Effector memory CD8-positive, alpha-beta T cell (primary cell): ENCODE measurements around the gene GRK2.

ENCODE experiments used
- ATAC-seq: fragments of 150-1000 bp; cut with Tn5 transposase; replicated peaks from 2 replicates; pipeline ENCODE4 v1.10.0; 2021; ENCODE audit warnings: mild to moderate bottlenecking, moderate library complexity
- DNase-seq, 3 experiments: peaks; one replicate each; pipeline ENCODE4 v3.0.0; 2021
- H3K27ac Mint-ChIP-seq, 2 donors: one replicate each; pipeline ENCODE4 v1.8.0; 2022; ENCODE audit warnings: mild to moderate bottlenecking in 2 of 2, mixed read lengths in 2 of 2, moderate library complexity in 2 of 2
- H3K27me3 Mint-ChIP-seq, 2 donors: one replicate each; pipeline ENCODE4 v1.8.0; 2022; ENCODE audit warnings: mixed read lengths in 2 of 2
- H3K36me3 Mint-ChIP-seq: one replicate; pipeline ENCODE4 v1.8.0; 2022; ENCODE audit warnings: mild to moderate bottlenecking, moderate library complexity, mixed read lengths; ENCODE audit not compliant: insufficient read depth
- H3K4me1 Mint-ChIP-seq, 2 donors: one replicate each; pipeline ENCODE4 v1.8.0; 2022; ENCODE audit warnings: low read depth in 2 of 2, mixed read lengths in 2 of 2
- H3K4me3 Mint-ChIP-seq, 2 donors: one replicate each; pipeline ENCODE4 v1.8.0; 2022; ENCODE audit warnings: mild to moderate bottlenecking in 2 of 2, mixed read lengths in 2 of 2, moderate library complexity in 2 of 2
- H3K9me3 Mint-ChIP-seq, 2 donors: one replicate each; pipeline ENCODE4 v1.8.0; 2022; ENCODE audit warnings: mixed read lengths in 2 of 2

GRK2 gene

DNA sequence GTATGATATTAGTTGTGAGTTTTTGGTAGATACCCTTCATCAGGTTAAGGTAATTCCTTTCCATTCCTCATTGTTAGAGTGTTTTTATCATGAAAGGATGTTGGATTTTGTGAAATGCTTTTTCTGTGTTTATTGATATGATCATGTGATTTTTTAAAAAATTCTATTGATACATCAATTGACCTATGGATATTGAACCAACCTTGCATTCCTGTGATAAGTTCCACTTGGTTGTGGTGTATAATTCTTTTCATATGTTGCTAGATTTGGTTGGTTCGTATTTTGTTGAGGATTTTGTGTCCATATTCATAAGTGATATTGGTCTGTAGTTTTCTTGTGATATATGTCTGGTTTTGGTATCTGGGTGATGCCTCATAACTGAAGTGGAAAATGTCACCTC lies 29.6 kb downstream of the GRK2 start:
- no peak overlapping the region for H3K4me3 Mint-ChIP-seq
- ATAC-seq (no peak), DNase-seq (no peak)
- H3K9me3 Mint-ChIP-seq: peaks cover 3 to 11% of the 10 kb centered on the region in 2 donors
- H3K27me3 Mint-ChIP-seq: no peaks in the 10 kb centered on the region
- H3K27ac Mint-ChIP-seq: no peak overlapping the region
- peaks cover 87% of the 10 kb centered on the region for H3K36me3 Mint-ChIP-seq
- H3K4me1 Mint-ChIP-seq: peaks cover 23 to 29% of the 10 kb centered on the region in 2 donors

DNA sequence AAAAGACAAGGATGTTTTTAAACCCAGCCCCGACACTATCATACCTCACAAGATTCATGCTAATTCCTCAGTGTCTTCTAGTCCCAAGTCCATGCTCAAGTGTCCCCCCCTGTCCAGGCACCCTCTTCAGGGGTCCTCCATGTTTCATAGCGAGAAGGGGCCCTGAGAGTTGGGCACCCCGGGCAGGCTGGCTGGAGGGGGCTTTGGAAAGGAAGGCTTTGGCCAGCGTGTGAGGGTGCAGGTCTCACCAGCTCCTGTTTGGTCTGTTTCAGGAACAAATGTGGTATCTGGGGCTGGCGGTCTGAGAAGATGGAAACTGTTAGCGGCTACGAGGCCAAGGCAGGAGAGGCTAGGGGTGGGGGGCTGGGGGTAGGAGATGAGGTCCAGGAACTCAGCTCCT lies 32.5 kb downstream of the GRK2 start:
- peaks cover 77% of the 10 kb centered on the region for H3K36me3 Mint-ChIP-seq
- H3K27ac Mint-ChIP-seq: peak overlapping the region in 1 of 2 donors; percentile 67
- H3K4me3 Mint-ChIP-seq: no peak overlapping the region
- H3K4me1 Mint-ChIP-seq: peaks cover 9 to 26% of the 10 kb centered on the region in 2 donors
- H3K27me3 Mint-ChIP-seq: no peaks in the 10 kb centered on the region
- no peak for DNase-seq
- no peak for ATAC-seq
- peaks cover 3 to 11% of the 10 kb centered on the region in 2 donors for H3K9me3 Mint-ChIP-seq

GRCh38 chr11:67299471-67300191 lies 33.4 kb downstream of the GRK2 start:
- peak overlapping the region in 1 of 2 donors; percentile 53 for H3K27ac Mint-ChIP-seq
- H3K36me3 Mint-ChIP-seq: peaks cover 70% of the 10 kb centered on the region
- H3K4me1 Mint-ChIP-seq: peaks cover 13 to 24% of the 10 kb centered on the region in 2 donors
- H3K4me3 Mint-ChIP-seq: no peak overlapping the region
- DNase-seq: no peak
- H3K9me3 Mint-ChIP-seq: peaks cover 3 to 11% of the 10 kb centered on the region in 2 donors
- no peak for ATAC-seq
- no peaks in the 10 kb centered on the region for H3K27me3 Mint-ChIP-seq

DNA sequence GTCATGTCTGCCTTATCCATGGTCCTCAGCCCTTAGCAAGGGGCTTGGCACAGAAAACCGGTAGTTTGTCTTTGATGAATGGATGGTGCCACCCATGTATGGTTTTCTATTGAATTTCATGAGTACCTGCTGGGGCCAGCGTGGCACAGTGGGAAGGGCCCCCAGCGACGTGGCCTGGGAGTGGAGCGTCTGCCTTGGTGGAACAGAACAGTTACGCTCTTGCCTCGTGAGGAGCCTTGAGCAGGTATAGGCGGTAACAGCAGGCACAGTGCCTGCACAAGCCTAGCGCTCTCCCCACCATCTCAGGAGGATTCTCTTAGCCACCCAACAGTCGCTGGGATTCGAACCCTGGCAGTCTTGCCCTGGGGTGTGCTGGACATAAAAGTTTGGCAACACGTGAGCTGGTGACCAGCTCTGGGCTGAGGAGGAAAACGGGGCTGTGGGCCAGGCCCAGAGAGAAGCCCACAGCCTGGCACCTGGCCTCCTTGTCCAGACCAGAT lies 34.0 kb downstream of the GRK2 start:
- H3K4me1 Mint-ChIP-seq: peaks cover 17 to 27% of the 10 kb centered on the region in 2 donors
- peak overlapping the region in 1 of 2 donors; percentile 53 for H3K27ac Mint-ChIP-seq
- no peak for ATAC-seq

DNA sequence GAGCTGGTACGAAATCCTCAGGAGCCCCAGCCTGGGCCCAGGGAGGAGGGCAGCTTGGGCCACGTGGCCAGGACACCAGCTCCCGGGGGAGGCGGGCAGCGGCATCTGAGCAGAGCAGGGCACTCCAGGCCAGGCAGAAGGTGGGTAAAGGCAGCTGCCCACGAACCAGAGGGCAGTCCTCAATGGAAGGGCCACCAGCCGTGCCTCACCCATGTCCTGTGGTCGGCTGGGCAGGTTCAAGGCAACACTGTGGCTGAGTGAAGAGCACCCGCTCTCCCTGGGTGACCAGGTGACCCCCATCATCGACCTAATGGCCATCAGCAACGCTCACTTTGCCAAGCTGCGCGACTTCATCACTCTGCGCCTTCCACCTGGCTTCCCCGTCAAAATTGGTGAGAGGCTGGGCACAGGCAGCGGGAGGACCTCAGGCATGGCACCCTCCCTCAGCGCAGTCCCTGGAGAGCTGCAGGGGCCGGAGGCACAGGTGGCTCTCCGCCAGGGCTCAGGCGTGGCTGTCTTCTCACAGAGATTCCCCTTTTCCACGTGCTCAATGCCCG lies 34.6 kb downstream of the GRK2 start:
- Mint-ChIP-seq H3K36me3 (peaks cover 58% of the 10 kb centered on the region), H3K4me1 (peaks cover 17 to 27% of the 10 kb centered on the region in 2 donors), H3K4me3 (no peak overlapping the region), H3K27me3 (no peaks in the 10 kb centered on the region), H3K9me3 (peaks cover 3 to 10% of the 10 kb centered on the region in 2 donors), H3K27ac (no peak overlapping the region)
- DNase-seq (no peak), ATAC-seq (no peak)

More for the DNA sequence above, 34.0 kb downstream of the GRK2 start:
- H3K9me3 Mint-ChIP-seq: peaks cover 3 to 11% of the 10 kb centered on the region in 2 donors
- H3K4me3 Mint-ChIP-seq: no peak overlapping the region
- H3K27me3 Mint-ChIP-seq: no peaks in the 10 kb centered on the region
- DNase-seq: no peak
- peaks cover 63% of the 10 kb centered on the region for H3K36me3 Mint-ChIP-seq

DNA sequence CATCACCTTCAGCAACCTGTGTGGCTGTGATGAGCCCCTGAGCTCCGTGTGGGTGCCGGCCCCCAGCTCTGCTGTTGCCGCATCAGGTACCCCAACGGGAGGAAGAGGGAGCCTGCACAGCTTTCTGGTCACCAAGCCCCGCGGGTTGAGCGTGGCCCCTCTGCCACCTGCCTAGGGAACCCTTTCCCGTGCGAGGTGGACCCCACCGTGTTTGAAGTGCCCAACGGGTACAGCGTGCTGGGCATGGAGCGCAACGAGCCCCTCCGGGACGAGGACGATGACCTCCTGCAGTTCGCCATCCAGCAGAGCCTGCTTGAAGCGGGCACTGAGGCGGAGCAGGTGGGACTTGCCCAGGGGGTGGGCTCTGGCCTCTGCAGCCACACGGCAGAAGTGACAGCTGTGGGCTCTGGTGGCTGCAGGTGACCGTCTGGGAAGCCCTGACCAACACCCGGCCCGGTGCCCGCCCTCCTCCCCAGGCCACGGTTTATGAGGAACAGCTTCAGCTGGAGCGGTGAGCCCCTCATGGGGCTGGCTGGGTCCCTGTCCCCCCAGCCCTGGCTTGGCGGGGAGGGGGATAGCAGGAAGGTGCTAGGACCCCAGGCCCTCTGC lies 35.1 kb downstream of the GRK2 start:
- Mint-ChIP-seq H3K27me3 (no peaks in the 10 kb centered on the region), H3K4me1 (peaks cover 17 to 26% of the 10 kb centered on the region in 2 donors), H3K27ac (no peak overlapping the region), H3K4me3 (no peak overlapping the region), H3K36me3 (peaks cover 52% of the 10 kb centered on the region), H3K9me3 (peaks cover 3 to 4% of the 10 kb centered on the region in 2 donors)
- DNase-seq (no peak), ATAC-seq (no peak)

- Mint-ChIP-seq H3K4me3 (peak overlapping the region; percentile 57 to 72), H3K27ac (peak overlapping the region in 1 of 2 donors; percentile 81), H3K9me3 (no peaks in the 10 kb centered on the region), H3K36me3 (peaks cover 46% of the 10 kb centered on the region), H3K4me1 (peaks cover 17 to 19% of the 10 kb centered on the region in 2 donors), H3K27me3 (no peaks in the 10 kb centered on the region)
- no peak for DNase-seq
- no peak for ATAC-seq
Observed at GRCh38 chr11:67301951-67302516, 35.8 kb downstream of the GRK2 start.

DNA sequence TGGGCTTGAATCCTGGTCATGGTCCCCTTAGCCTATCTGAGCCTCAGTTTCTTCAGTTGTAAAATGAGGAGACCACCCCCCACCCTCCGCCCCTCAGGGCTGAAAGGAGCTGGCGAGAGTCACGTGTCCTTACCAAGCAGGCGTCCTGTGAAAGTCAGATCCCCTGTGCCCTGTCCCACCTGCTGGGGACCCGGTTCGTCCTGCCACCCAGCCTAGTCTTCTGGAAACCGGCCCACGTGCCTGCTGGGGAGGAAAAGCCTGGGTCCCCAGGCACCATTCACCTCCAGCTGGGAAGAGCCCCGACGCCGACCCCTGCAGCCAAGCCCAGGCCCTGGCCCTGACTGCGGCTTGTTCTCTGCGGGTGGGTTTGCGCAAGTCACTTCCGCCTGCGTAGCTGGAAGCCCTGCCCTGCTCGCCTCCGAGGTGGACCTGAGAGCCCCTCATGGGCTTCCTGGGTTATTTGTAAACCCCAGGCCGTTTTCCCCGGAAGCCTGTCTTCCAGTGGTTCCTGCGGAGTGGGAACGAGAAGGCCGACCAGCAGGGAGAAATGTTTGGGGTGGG lies 36.4 kb downstream of the GRK2 start:
- peak overlapping the region; percentile 81 for H3K27ac Mint-ChIP-seq
- no peak for DNase-seq

DNA sequence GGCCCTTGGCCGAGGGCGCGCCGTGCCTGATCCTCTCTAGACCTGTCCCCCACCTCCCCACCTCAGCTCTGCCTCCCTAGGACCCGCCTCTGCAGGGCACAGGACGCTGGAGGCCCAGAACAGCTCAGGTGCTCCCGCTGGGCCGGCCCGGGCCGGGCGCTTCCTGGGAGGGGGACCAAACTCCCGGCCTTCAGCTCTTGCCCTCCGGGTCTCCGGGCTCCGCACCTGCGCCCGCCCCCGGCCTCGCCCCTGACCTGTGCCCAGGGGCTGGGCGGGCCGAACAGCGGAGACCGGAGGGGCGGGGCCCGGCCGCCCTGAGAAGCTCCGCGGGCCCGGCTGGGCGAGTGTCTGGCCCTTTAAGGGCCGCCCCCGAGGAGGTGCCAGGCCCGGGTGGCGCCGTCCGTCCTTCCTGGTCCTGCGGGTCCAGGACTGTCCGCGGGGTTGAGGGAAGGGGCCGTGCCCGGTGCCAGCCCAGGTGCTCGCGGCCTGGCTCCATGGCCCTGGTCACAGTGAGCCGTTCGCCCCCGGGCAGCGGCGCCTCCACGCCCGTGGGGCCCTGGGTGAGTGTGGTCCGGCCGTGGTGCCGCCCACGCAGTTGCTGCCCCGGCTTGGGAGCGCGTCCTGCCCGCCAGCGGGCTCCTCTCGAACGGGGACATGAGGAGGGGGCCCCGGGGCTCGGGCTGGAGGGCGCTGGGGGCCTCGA lies 37.0 kb downstream of the GRK2 start, which contains the start of gene SSH3:
Gene SSH3 (plus strand): TSS at position 399 of the 703 bp plus-strand sequence. CDS start 96 bp downstream, at position 495.
- Mint-ChIP-seq H3K9me3 (no peaks in the 10 kb centered on the region), H3K36me3 (peaks cover 35% of the 10 kb centered on the region), H3K27ac (peak within 1 kb of the TSS; percentile 81), H3K4me3 (peak within 1 kb of the TSS; percentile 57 to 72), H3K4me1 (peaks cover 14 to 18% of the 10 kb centered on the region in 2 donors), H3K27me3 (no peaks in the 10 kb centered on the region)
- ATAC-seq (peak; percentile 82), DNase-seq (no peak)

More for the DNA sequence above, 36.4 kb downstream of the GRK2 start:
- H3K27me3 Mint-ChIP-seq: no peaks in the 10 kb centered on the region
- H3K9me3 Mint-ChIP-seq: no peaks in the 10 kb centered on the region
- peak; percentile 35 for ATAC-seq
- H3K4me1 Mint-ChIP-seq: peaks cover 17 to 18% of the 10 kb centered on the region in 2 donors
- H3K4me3 Mint-ChIP-seq: peak overlapping the region; percentile 57 to 72
- H3K36me3 Mint-ChIP-seq: peaks cover 40% of the 10 kb centered on the region

GRCh38 chr11:67303835-67304411 lies 37.6 kb downstream of the GRK2 start:
- peaks cover 12 to 14% of the 10 kb centered on the region in 2 donors for H3K4me1 Mint-ChIP-seq
- H3K27ac Mint-ChIP-seq: no peak overlapping the region
- peaks cover 31% of the 10 kb centered on the region for H3K36me3 Mint-ChIP-seq
- peak overlapping the region; percentile 57 to 72 for H3K4me3 Mint-ChIP-seq
- DNase-seq: no peak
- no peaks in the 10 kb centered on the region for H3K9me3 Mint-ChIP-seq
- ATAC-seq: peak; percentile 51
- no peaks in the 10 kb centered on the region for H3K27me3 Mint-ChIP-seq

GRCh38 chr11:67304511-67305113 lies 38.3 kb downstream of the GRK2 start:
- peak overlapping the region in 1 of 2 donors; percentile 81 for H3K27ac Mint-ChIP-seq
- no peaks in the 10 kb centered on the region for H3K27me3 Mint-ChIP-seq
- DNase-seq (no peak), ATAC-seq (no peak)
- H3K4me1 Mint-ChIP-seq: peaks cover 12 to 16% of the 10 kb centered on the region in 2 donors
- H3K9me3 Mint-ChIP-seq: no peaks in the 10 kb centered on the region
- peak overlapping the region; percentile 57 to 72 for H3K4me3 Mint-ChIP-seq
- H3K36me3 Mint-ChIP-seq: peaks cover 24% of the 10 kb centered on the region
